ENCODE data around the gene NEB. TPM values are rescaled to one million over a fixed set of nuclear protein-coding genes. Genes with fewer than 3 reads are reported as not detected.
A peak's percentile ranks its signal among the peaks of the same experiment; 100 is the strongest.

Gene NEB
- polyA plus RNA-seq, 2 of the 4 experiments (the other 2 are of a cell fraction) = 0.67 to 4.4 TPM

DNA sequence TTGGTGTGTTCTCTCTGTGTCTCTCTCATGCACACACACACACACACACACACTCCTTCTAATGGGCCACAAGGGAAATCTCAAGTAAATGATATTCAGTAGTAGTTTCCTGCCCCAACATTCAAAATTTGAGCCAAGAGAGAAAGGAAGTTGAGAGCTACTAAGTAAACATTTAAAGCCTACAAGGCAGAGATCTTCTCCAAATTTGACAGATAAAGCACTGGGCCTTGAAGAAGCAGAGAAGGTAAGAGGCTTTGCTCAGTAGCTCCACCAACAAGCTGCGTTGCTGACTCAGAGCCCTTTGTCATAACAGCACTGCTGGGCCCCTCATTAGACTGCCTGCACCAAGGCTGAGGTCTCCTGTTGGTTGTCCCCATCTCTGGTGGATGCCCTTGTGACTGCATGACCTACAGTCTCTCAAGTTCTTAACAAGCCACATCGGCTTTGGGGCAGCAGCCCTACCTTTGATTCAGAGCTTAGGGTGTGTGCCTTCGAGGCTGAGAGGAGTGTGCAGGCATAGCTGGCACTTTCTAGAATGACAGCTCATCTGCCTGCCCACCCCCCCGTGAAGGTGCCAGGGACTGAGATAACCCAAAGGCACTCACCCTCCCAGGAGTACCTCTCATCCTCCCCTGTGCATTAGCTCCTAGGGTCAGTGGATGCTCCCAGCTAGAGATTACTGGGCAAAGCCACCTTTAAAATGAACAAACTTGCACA, 32.3 kb upstream of the NEB start:
- WGBS (ENCODE audit: missing lambda C conversion rate) = 72% methylated on average over 4 of the region's 4 CpGs
- Histone ChIP-seq H3K9me3 (no peaks in the 10 kb centered on the region), H3K4me3 (no peak overlapping the region), H3K4me2 (no peak overlapping the region), H3K27ac (0 out of 6 replicates have a peak overlapping the region, but pooled peaks of 1 of the 2 experiments have one; percentile 10), H3K4me1 (peaks cover 7% of the 10 kb centered on the region; the same call in 2 of the 3 replicates)
- CTCF ChIA-PET = interaction anchor here (0.9 to 1.2 kb wide), 2 partner anchors 9 to 11 kb away, joined by 3 to 4 read pairs; no protein-coding TSS in a partner anchor
- POLR2A ChIA-PET = no interaction called here
- TF ChIP-seq CBX2 (IDR thresholded peaks at IDR 0.05; ENCODE audit: borderline replicate concordance, low read depth) (no peak), RNF2 (IDR thresholded peaks at IDR 0.05; ENCODE audit: borderline replicate concordance, low read depth) (no peak), SREBF2 (IDR thresholded peaks at IDR 0.05) (no peak), POLR2A (IDR thresholded peaks at IDR 0.05; ENCODE audit: low read length) (no peak), CBX8 (IDR thresholded peaks at IDR 0.05) (no peak), SMC3 (IDR thresholded peaks at IDR 0.05) (no peak)
- TF ChIP-seq, protein P1, sequence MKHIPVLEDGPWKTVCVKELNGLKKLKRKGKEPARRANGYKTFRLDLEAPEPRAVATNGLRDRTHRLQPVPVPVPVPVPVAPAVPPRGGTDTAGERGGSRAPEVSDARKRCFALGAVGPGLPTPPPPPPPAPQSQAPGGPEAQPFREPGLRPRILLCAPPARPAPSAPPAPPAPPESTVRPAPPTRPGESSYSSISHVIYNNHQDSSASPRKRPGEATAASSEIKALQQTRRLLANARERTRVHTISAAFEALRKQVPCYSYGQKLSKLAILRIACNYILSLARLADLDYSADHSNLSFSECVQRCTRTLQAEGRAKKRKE (CRISPR knock-in tag; IDR thresholded peaks at IDR 0.05; ENCODE audit: low read depth) = no peak
- TF ChIP-seq, protein P2, sequence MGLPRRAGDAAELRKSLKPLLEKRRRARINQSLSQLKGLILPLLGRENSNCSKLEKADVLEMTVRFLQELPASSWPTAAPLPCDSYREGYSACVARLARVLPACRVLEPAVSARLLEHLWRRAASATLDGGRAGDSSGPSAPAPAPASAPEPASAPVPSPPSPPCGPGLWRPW (IDR thresholded peaks at IDR 0.05) = no peak
- TF ChIP-seq, protein P3, sequence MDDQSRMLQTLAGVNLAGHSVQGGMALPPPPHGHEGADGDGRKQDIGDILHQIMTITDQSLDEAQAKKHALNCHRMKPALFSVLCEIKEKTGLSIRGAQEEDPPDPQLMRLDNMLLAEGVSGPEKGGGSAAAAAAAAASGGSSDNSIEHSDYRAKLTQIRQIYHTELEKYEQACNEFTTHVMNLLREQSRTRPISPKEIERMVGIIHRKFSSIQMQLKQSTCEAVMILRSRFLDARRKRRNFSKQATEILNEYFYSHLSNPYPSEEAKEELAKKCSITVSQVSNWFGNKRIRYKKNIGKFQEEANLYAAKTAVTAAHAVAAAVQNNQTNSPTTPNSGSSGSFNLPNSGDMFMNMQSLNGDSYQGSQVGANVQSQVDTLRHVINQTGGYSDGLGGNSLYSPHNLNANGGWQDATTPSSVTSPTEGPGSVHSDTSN (IDR thresholded peaks at IDR 0.05) = no peak
- TF ChIP-seq, protein P4, sequence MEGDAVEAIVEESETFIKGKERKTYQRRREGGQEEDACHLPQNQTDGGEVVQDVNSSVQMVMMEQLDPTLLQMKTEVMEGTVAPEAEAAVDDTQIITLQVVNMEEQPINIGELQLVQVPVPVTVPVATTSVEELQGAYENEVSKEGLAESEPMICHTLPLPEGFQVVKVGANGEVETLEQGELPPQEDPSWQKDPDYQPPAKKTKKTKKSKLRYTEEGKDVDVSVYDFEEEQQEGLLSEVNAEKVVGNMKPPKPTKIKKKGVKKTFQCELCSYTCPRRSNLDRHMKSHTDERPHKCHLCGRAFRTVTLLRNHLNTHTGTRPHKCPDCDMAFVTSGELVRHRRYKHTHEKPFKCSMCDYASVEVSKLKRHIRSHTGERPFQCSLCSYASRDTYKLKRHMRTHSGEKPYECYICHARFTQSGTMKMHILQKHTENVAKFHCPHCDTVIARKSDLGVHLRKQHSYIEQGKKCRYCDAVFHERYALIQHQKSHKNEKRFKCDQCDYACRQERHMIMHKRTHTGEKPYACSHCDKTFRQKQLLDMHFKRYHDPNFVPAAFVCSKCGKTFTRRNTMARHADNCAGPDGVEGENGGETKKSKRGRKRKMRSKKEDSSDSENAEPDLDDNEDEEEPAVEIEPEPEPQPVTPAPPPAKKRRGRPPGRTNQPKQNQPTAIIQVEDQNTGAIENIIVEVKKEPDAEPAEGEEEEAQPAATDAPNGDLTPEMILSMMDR (IDR thresholded peaks at IDR 0.05) = no peak
- no peak for FAIRE-seq
- no peak for DNase-seq (ENCODE audit: low read depth in 1 of 2, low spot score in 1 of 2)
- no peak for ATAC-seq

DNA sequence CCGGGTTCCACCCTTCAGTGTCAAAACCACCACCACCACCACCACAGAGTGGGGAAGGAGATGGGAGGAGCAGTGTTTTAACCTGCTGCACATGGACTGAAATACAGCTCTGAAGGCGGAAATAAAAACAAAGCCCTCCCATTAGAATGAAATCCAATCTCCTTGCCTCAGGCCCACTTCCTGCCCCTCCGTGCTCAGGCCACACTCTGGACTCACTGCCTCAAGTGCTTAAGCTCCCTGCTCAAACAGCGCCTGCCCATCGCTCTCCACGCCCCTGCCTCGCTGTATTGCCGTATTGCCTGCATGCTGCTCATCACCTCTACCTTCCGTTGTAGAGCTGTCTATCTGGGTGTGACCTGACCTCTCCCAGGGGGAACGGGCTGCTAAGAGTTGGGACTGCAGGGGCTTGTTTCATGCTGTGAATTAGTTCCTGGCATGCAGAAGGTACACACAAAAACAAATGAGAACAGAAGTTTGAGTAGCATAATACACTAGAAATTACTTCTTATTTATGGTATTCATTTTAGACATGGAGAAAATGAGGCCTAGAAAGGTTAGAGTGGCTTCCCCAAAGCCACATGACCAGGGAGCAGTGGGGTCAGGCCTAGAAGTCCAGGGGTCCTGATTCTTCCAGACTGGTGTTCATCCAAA, 31.6 kb upstream of the NEB start:
- H3K4me2 ChIP-seq = no peak overlapping the region
- DNase-seq (ENCODE audit: low read depth in 1 of 2, low spot score in 1 of 2) (no peak), ATAC-seq (no peak), FAIRE-seq (no peak)
- peaks cover 7% of the 10 kb centered on the region; the same call in 2 of the 3 replicates for H3K4me1 ChIP-seq
- no peaks in the 10 kb centered on the region for H3K9me3 ChIP-seq
- no peak for TF ChIP-seq KDM5A (IDR thresholded peaks at IDR 0.05)
- no peak for TF ChIP-seq RAD21 (conservative IDR thresholded peaks at IDR 0.05 in 1 of 2, IDR thresholded peaks at IDR 0.05 in 1 of 2)
- TF ChIP-seq CBX2 (IDR thresholded peaks at IDR 0.05; ENCODE audit: borderline replicate concordance, low read depth) = no peak
- TF ChIP-seq, protein P5, sequence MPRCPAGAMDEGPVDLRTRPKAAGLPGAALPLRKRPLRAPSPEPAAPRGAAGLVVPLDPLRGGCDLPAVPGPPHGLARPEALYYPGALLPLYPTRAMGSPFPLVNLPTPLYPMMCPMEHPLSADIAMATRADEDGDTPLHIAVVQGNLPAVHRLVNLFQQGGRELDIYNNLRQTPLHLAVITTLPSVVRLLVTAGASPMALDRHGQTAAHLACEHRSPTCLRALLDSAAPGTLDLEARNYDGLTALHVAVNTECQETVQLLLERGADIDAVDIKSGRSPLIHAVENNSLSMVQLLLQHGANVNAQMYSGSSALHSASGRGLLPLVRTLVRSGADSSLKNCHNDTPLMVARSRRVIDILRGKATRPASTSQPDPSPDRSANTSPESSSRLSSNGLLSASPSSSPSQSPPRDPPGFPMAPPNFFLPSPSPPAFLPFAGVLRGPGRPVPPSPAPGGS (IDR thresholded peaks at IDR 0.05) = no peak
- no peak for TF ChIP-seq RARB (CRISPR knock-in tag; IDR thresholded peaks at IDR 0.05)
- no peak for TF ChIP-seq ZNF302 (CRISPR knock-in tag; IDR thresholded peaks at IDR 0.05)
- TF ChIP-seq PHF8 (IDR thresholded peaks at IDR 0.05; ENCODE audit: borderline replicate concordance, low read depth) = no peak
- TF ChIP-seq RFX5 (IDR thresholded peaks at IDR 0.05) = no peak
- POLR2A ChIA-PET = no interaction called here
- WGBS (ENCODE audit: missing lambda C conversion rate) = 97% methylated on average over 10 of the region's 10 CpGs
- no peak overlapping the region for H3K4me3 ChIP-seq
- CTCF ChIA-PET = interaction anchor here (0.9 to 1.2 kb wide), 2 partner anchors 9 to 10 kb away, joined by 3 to 4 read pairs; no protein-coding TSS in a partner anchor
- H3K27ac ChIP-seq = no peak overlapping the region
